ENCODE measurements around the gene KAZN. TPM values are rescaled to one million over a fixed set of nuclear protein-coding genes. Genes with fewer than 3 reads are reported as not detected.

KAZN gene
- total RNA-seq, 1 experiment from 2014 or later: 2.4 TPM

DNA sequence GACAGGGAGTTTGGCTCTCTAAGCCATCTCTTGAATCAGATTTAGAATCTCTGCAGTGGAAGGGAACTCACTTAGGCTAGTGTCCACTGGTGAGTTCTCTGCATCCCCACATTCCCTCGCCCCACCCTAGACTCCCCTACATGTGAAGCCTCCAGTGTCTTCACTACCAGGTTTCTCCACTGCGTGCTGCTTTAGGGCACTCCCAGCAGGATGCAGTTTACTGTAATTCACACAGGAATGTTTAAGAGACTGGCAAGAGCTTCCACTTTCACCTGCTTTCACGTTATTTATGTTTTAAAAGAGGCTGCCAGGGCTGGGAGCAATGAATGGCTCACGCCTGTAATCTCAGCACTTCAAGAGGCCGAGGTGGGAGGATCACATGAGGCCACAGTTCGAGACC lies 60.2 kb downstream of the KAZN start:
- H3K36me3 ChIP-seq (ENCODE audit: control insufficient read depth, insufficient read depth, low read length): no peaks in the 10 kb centered on the region
- no TSS peak for BruUV-seq (replicated peaks)
- TF ChIP-seq, protein P1, sequence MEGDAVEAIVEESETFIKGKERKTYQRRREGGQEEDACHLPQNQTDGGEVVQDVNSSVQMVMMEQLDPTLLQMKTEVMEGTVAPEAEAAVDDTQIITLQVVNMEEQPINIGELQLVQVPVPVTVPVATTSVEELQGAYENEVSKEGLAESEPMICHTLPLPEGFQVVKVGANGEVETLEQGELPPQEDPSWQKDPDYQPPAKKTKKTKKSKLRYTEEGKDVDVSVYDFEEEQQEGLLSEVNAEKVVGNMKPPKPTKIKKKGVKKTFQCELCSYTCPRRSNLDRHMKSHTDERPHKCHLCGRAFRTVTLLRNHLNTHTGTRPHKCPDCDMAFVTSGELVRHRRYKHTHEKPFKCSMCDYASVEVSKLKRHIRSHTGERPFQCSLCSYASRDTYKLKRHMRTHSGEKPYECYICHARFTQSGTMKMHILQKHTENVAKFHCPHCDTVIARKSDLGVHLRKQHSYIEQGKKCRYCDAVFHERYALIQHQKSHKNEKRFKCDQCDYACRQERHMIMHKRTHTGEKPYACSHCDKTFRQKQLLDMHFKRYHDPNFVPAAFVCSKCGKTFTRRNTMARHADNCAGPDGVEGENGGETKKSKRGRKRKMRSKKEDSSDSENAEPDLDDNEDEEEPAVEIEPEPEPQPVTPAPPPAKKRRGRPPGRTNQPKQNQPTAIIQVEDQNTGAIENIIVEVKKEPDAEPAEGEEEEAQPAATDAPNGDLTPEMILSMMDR (IDR thresholded peaks at IDR 0.05; ENCODE audit: insufficient read depth in 1 of 2, low read depth in 1 of 2, low read length in 1 of 2, severe bottlenecking in 1 of 2, unreplicated experiment in 1 of 2): no peak
- H3K27me3 ChIP-seq (replicated peaks; ENCODE audit: control insufficient read depth, insufficient read depth, low read length): no peaks in the 10 kb centered on the region
- H3K4me1 ChIP-seq: no peaks in the 10 kb centered on the region
- no peak overlapping the region for H3K4me3 ChIP-seq (ENCODE audit: low read depth, low read length)
- H3K9me3 ChIP-seq: no peaks in the 10 kb centered on the region
- H3K4me1 Mint-ChIP-seq (ENCODE audit: low read depth, unreplicated experiment): no peaks in the 10 kb centered on the region
- H3K36me3 Mint-ChIP-seq (ENCODE audit: insufficient read depth, unreplicated experiment): no peaks in the 10 kb centered on the region
- no peaks in the 10 kb centered on the region for H3K9me3 Mint-ChIP-seq (ENCODE audit: unreplicated experiment)
- POLR2A ChIA-PET: no interaction called here
- CTCF ChIA-PET: no interaction called here
- H3K27me3 Mint-ChIP-seq (ENCODE audit: insufficient read depth, unreplicated experiment): peaks cover 9% of the 10 kb centered on the region
- no peak overlapping the region for H3K27ac Mint-ChIP-seq (ENCODE audit: unreplicated experiment)
- DNase-seq: no peak
- intact Hi-C loops (cut with micrococcal nuclease; ENCODE audit: unreplicated experiment): no loop called here
- H3K4me3 Mint-ChIP-seq (ENCODE audit: unreplicated experiment): no peak overlapping the region

DNA sequence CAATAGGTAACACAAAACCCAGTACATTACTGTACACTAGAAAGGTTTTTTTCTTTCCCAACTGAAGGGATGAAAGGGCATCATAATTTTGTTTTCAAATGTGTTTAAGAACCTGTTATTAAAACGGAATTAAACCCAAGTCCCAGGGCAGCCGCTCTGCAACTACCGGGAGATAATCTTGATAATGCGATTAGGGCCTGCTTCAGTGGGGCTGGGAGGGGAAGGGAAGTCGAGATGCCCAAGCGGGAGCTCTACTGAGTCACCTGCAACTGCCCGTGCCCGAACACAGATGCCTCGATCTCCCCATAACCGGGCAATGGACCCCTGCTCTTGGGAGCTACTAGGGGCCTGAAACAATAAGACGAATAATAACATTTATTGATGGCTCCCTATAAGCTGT lies 61.4 kb downstream of the KAZN start:
- no peaks in the 10 kb centered on the region for H3K27me3 ChIP-seq (replicated peaks; ENCODE audit: control insufficient read depth, insufficient read depth, low read length)
- no peaks in the 10 kb centered on the region for H3K9me3 ChIP-seq
- BruUV-seq (replicated peaks): no TSS peak
- H3K36me3 Mint-ChIP-seq (ENCODE audit: insufficient read depth, unreplicated experiment): no peaks in the 10 kb centered on the region
- H3K4me1 Mint-ChIP-seq (ENCODE audit: low read depth, unreplicated experiment): no peaks in the 10 kb centered on the region
- H3K9me3 Mint-ChIP-seq (ENCODE audit: unreplicated experiment): no peaks in the 10 kb centered on the region
- no peak overlapping the region for H3K27ac Mint-ChIP-seq (ENCODE audit: unreplicated experiment)
- POLR2A ChIA-PET: no interaction called here
- no peaks in the 10 kb centered on the region for H3K4me1 ChIP-seq
- H3K4me3 Mint-ChIP-seq (ENCODE audit: unreplicated experiment): no peak overlapping the region
- CTCF ChIA-PET: no interaction called here
- DNase-seq: no peak
- intact Hi-C loops (cut with micrococcal nuclease; ENCODE audit: unreplicated experiment): no loop called here
- no peaks in the 10 kb centered on the region for H3K36me3 ChIP-seq (ENCODE audit: control insufficient read depth, insufficient read depth, low read length)
- no peak overlapping the region for H3K4me3 ChIP-seq (ENCODE audit: low read depth, low read length)
- peaks cover 9% of the 10 kb centered on the region for H3K27me3 Mint-ChIP-seq (ENCODE audit: insufficient read depth, unreplicated experiment)
- TF ChIP-seq, protein P1 (IDR thresholded peaks at IDR 0.05; ENCODE audit: insufficient read depth in 1 of 2, low read depth in 1 of 2, low read length in 1 of 2, severe bottlenecking in 1 of 2, unreplicated experiment in 1 of 2): no peak

DNA sequence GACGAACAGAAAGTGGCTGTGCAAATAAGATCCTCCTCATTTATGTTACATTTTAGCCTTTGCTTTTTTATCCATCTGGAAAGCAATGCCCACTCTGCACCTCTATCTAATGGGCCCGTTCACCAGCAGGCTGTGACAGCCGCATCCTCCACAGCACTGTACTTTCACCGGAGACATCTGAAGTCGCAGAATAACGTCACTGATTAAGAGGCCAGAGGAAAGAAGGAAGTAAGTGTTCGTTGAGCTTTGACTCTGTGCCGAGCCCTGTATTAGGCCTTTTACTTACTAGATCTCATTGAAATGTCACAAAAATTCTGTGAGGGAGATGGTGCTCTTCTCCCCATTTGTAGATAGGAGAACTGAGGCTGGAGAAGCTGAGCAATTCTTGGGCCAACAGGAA lies 62.3 kb downstream of the KAZN start:
- H3K4me3 ChIP-seq (ENCODE audit: low read depth, low read length): no peak overlapping the region
- no peaks in the 10 kb centered on the region for H3K4me1 ChIP-seq
- Mint-ChIP-seq H3K4me1 (ENCODE audit: low read depth, unreplicated experiment) (no peaks in the 10 kb centered on the region), H3K9me3 (ENCODE audit: unreplicated experiment) (no peaks in the 10 kb centered on the region), H3K4me3 (ENCODE audit: unreplicated experiment) (no peak overlapping the region), H3K27me3 (ENCODE audit: insufficient read depth, unreplicated experiment) (peaks cover 9% of the 10 kb centered on the region), H3K27ac (ENCODE audit: unreplicated experiment) (no peak overlapping the region), H3K36me3 (ENCODE audit: insufficient read depth, unreplicated experiment) (no peaks in the 10 kb centered on the region)
- H3K9me3 ChIP-seq: no peaks in the 10 kb centered on the region
- TF ChIP-seq, protein P1 (IDR thresholded peaks at IDR 0.05; ENCODE audit: insufficient read depth in 1 of 2, low read depth in 1 of 2, low read length in 1 of 2, severe bottlenecking in 1 of 2, unreplicated experiment in 1 of 2): no peak
- H3K27me3 ChIP-seq (replicated peaks; ENCODE audit: control insufficient read depth, insufficient read depth, low read length): no peaks in the 10 kb centered on the region
- CTCF ChIA-PET: no interaction called here
- no peak for DNase-seq
- no peaks in the 10 kb centered on the region for H3K36me3 ChIP-seq (ENCODE audit: control insufficient read depth, insufficient read depth, low read length)
- intact Hi-C loops (cut with micrococcal nuclease; ENCODE audit: unreplicated experiment): no loop called here
- BruUV-seq (replicated peaks): no TSS peak
- POLR2A ChIA-PET: no interaction called here

All from Caco-2 (cell line).